Measurements from ENCODE around the gene CD2BP2.

DNA sequence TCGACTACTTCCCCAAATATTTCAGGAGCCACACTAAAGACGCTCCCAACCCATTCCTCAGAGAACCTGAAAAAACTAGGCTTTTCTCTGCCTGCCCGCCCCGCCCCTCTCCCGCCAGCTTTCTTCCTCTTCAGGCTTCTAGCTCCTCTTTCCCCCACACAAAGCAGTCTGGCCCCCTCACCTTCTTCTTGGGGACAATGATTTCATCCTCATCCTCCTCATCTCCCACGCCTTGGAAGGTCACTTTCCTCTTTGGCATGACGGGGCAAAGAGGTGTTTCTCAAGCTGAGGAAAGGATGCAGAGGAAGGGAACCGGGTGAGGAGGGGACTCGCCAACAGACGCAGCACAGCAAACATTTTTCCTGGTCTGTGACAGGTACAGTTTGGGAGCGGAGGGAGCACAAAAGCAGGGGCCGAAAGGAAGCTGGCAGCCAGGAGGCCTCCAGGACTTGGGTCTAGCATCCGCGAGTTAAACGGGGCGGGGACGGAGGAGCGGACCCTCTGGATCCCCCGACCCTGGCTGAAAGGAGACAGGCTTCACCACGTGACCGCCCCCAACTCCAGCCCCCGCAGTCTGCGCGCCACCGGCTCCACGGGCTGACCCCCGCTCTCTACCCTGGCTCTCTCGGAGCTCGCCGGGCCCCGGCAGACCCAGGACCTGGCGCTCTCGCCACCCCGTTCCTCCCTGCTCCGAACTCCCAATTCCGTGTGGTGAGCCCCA is 525 bp downstream of the CD2BP2 start:
- TF ChIP-seq EZH2 (IDR thresholded peaks at IDR 0.05; ENCODE audit: borderline replicate concordance) (no peak), EZH2phosphoT487 (IDR thresholded peaks at IDR 0.05; ENCODE audit: low read depth, severe bottlenecking, unreplicated experiment) (no peak)
- TF ChIP-seq, protein P1, sequence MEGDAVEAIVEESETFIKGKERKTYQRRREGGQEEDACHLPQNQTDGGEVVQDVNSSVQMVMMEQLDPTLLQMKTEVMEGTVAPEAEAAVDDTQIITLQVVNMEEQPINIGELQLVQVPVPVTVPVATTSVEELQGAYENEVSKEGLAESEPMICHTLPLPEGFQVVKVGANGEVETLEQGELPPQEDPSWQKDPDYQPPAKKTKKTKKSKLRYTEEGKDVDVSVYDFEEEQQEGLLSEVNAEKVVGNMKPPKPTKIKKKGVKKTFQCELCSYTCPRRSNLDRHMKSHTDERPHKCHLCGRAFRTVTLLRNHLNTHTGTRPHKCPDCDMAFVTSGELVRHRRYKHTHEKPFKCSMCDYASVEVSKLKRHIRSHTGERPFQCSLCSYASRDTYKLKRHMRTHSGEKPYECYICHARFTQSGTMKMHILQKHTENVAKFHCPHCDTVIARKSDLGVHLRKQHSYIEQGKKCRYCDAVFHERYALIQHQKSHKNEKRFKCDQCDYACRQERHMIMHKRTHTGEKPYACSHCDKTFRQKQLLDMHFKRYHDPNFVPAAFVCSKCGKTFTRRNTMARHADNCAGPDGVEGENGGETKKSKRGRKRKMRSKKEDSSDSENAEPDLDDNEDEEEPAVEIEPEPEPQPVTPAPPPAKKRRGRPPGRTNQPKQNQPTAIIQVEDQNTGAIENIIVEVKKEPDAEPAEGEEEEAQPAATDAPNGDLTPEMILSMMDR (IDR thresholded peaks at IDR 0.05; ENCODE audit: poor library complexity): no peak
